ENCODE results near the gene ST6GALNAC5.

ST6GALNAC5 gene

DNA sequence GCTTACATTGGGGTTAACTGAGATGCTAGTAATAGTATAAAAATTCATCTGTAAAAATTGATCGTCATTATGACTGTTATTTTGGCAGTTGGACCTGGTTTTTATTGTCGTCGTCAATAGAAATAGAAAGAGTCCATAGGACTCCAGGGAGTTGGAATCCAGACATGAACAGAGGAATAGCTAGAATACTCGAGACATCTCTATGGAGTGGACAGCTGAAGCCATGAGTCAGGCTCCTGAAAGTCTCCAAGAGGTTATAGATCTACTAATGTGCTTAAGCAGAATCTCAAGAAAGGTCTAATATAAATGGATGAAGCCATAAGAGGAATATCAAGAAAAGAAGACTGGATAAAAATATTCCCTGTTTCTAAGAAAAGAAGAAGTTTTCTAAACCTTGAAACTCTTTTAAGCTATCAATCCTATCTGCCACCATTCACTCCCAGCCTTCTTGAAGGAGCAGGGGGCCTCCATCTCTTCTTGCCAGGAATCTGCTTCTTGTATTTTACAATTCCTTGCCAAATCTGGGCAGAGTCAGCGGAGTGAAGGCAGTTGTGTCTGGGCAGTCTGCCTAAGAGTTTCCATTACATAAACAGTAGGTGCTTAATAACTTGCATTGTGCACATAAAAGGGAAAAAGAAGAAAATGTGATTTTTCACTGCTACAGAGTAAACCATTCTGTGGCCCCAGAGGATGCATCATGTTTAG, 163.3 kb downstream of the ST6GALNAC5 start:
- Histone ChIP-seq H3K27ac (ENCODE audit: insufficient read depth in 1 of 2, low read depth in 1 of 2, low read length in 2 of 2, poor library complexity in 1 of 2, severe bottlenecking in 2 of 2) (no peak overlapping the region), H3K36me3 (ENCODE audit: control insufficient read depth in 4 of 4, insufficient read depth in 4 of 4, low read length in 3 of 4) (no peaks in the 10 kb centered on the region), H3K27me3 (replicated peaks in 2 of 5; ENCODE audit: control insufficient read depth in 4 of 5, insufficient read depth in 5 of 5, low read length in 4 of 5) (no peaks in the 10 kb centered on the region), H3K4me1 (ENCODE audit: control extremely low read depth in 1 of 4, control insufficient read depth in 4 of 4, insufficient read depth in 4 of 4, low read length in 3 of 4) (no peaks in the 10 kb centered on the region), H3K4me3 (ENCODE audit: control insufficient read depth in 1 of 7, extremely low read depth in 1 of 7, insufficient read depth in 4 of 7, low read depth in 2 of 7, low read length in 6 of 7) (no peak overlapping the region), H3K9me3 (ENCODE audit: control extremely low read depth in 1 of 5, control insufficient read depth in 4 of 5, insufficient read depth in 2 of 5, low read depth in 1 of 5, low read length in 4 of 5) (no peaks in the 10 kb centered on the region)
- no peak for DNase-seq
- 98% methylated on average over 5 of the region's 5 CpGs for WGBS (ENCODE audit: insufficient coverage)
- CTCF ChIA-PET = no interaction called here
- POLR2A ChIA-PET = no interaction called here

DNA sequence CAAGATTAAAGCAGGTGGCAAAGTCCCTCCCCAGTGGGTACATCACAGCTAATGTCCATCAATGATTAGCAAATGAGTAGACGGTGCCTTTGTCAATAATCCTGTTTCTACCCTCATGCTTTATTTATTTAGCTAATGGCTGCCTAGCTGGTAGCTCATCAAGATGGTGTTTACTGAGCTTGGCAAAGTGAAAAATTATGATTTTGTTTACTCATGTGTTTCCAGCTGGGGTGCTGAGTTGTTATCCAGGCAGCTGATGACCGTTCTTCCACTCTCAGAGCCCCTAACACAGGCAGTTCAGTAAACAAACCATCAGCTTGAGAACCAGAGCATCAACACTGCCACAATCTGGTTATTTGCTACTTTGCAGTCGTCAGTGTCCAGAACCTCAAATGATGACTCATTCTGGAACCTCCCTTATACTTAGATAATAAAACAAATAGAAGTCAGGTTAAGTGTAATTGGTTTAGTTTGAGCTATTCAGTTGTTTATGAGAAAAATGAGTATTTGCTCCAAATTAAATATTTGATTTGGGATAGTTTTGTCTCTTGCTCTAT, 163.9 kb downstream of the ST6GALNAC5 start:
- 100% methylated on average over 1 of the region's 3 CpGs for WGBS (ENCODE audit: insufficient coverage)
- ChIA-PET CTCF (no interaction called here), POLR2A (no interaction called here)
- no peaks in the 10 kb centered on the region for H3K9me3 ChIP-seq (ENCODE audit: control extremely low read depth in 1 of 5, control insufficient read depth in 4 of 5, insufficient read depth in 2 of 5, low read depth in 1 of 5, low read length in 4 of 5)
- H3K36me3 ChIP-seq (ENCODE audit: control insufficient read depth in 4 of 4, insufficient read depth in 4 of 4, low read length in 3 of 4) = no peaks in the 10 kb centered on the region
- no peaks in the 10 kb centered on the region for H3K27me3 ChIP-seq (replicated peaks in 2 of 5; ENCODE audit: control insufficient read depth in 4 of 5, insufficient read depth in 5 of 5, low read length in 4 of 5)
- H3K4me3 ChIP-seq (ENCODE audit: control insufficient read depth in 1 of 7, extremely low read depth in 1 of 7, insufficient read depth in 4 of 7, low read depth in 2 of 7, low read length in 6 of 7) = no peak overlapping the region
- DNase-seq = no peak
- no peak overlapping the region for H3K27ac ChIP-seq (ENCODE audit: insufficient read depth in 1 of 2, low read depth in 1 of 2, low read length in 2 of 2, poor library complexity in 1 of 2, severe bottlenecking in 2 of 2)
- no peaks in the 10 kb centered on the region for H3K4me1 ChIP-seq (ENCODE audit: control extremely low read depth in 1 of 4, control insufficient read depth in 4 of 4, insufficient read depth in 4 of 4, low read length in 3 of 4)

DNA sequence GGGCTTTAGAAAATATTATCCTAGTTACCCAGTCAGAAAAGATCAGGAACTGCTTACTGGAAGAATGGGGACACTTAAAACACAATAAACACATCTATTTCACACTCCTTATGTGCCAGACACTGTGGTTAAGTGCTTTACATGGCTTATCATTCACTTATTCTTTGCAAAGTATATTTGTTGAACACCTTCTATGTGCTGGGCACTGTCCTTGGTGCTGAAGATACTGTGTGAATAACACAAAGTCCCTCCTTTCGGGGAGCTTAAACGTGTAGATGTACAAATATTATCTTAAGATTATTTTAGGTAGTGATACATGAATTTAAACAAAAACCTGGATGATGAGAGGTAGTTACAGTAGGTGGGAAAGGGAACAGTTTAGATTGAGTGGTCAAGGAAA, 169.3 kb downstream of the ST6GALNAC5 start:
- peak; percentile 4 to 49 (median 45) for DNase-seq
- POLR2A ChIA-PET = no interaction called here
- H3K4me3 ChIP-seq (ENCODE audit: control insufficient read depth in 1 of 7, extremely low read depth in 1 of 7, insufficient read depth in 4 of 7, low read depth in 2 of 7, low read length in 6 of 7) = no peak overlapping the region
- no CpG with 5 or more reads among the region's 2 CpGs for WGBS (ENCODE audit: insufficient coverage)
- H3K27me3 ChIP-seq (replicated peaks in 2 of 5; ENCODE audit: control insufficient read depth in 4 of 5, insufficient read depth in 5 of 5, low read length in 4 of 5) = no peaks in the 10 kb centered on the region
- H3K36me3 ChIP-seq (ENCODE audit: control insufficient read depth in 4 of 4, insufficient read depth in 4 of 4, low read length in 3 of 4) = no peaks in the 10 kb centered on the region
- no peaks in the 10 kb centered on the region for H3K4me1 ChIP-seq (ENCODE audit: control extremely low read depth in 1 of 4, control insufficient read depth in 4 of 4, insufficient read depth in 4 of 4, low read length in 3 of 4)
- CTCF ChIA-PET = no interaction called here
- H3K9me3 ChIP-seq (ENCODE audit: control extremely low read depth in 1 of 5, control insufficient read depth in 4 of 5, insufficient read depth in 2 of 5, low read depth in 1 of 5, low read length in 4 of 5) = peaks cover 0 to 3% (median 0%) of the 10 kb centered on the region in 5 experiments
- no peak overlapping the region for H3K27ac ChIP-seq (ENCODE audit: insufficient read depth in 1 of 2, low read depth in 1 of 2, low read length in 2 of 2, poor library complexity in 1 of 2, severe bottlenecking in 2 of 2)

DNA sequence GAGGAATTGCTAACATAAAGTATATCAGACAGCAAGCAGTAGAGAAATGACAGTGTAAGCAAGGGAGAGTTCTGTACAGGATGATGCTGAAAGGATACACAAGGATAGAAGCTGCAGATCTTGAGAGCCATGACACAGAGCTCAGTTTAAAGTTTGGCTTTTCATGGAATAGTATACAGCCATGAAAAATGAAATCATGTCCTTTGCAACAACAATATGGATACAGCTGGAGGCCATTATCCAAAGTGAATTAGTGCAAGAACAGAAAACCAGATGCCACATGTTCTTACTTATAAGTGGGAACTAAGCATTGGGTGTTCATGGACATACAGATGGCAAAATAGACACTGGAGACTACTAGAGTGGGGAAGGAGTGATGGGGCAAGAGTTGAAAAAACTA, 169.8 kb downstream of the ST6GALNAC5 start:
- no peak overlapping the region for H3K27ac ChIP-seq (ENCODE audit: insufficient read depth in 1 of 2, low read depth in 1 of 2, low read length in 2 of 2, poor library complexity in 1 of 2, severe bottlenecking in 2 of 2)
- ChIA-PET CTCF (no interaction called here), POLR2A (no interaction called here)
- no peaks in the 10 kb centered on the region for H3K36me3 ChIP-seq (ENCODE audit: control insufficient read depth in 4 of 4, insufficient read depth in 4 of 4, low read length in 3 of 4)
- no peaks in the 10 kb centered on the region for H3K27me3 ChIP-seq (replicated peaks in 2 of 5; ENCODE audit: control insufficient read depth in 4 of 5, insufficient read depth in 5 of 5, low read length in 4 of 5)
- no peaks in the 10 kb centered on the region for H3K4me1 ChIP-seq (ENCODE audit: control extremely low read depth in 1 of 4, control insufficient read depth in 4 of 4, insufficient read depth in 4 of 4, low read length in 3 of 4)
- H3K4me3 ChIP-seq (ENCODE audit: control insufficient read depth in 1 of 7, extremely low read depth in 1 of 7, insufficient read depth in 4 of 7, low read depth in 2 of 7, low read length in 6 of 7) = no peak overlapping the region
- no peak for DNase-seq
- H3K9me3 ChIP-seq (ENCODE audit: control extremely low read depth in 1 of 5, control insufficient read depth in 4 of 5, insufficient read depth in 2 of 5, low read depth in 1 of 5, low read length in 4 of 5) = peaks cover 0 to 3% (median 0%) of the 10 kb centered on the region in 5 experiments

DNA sequence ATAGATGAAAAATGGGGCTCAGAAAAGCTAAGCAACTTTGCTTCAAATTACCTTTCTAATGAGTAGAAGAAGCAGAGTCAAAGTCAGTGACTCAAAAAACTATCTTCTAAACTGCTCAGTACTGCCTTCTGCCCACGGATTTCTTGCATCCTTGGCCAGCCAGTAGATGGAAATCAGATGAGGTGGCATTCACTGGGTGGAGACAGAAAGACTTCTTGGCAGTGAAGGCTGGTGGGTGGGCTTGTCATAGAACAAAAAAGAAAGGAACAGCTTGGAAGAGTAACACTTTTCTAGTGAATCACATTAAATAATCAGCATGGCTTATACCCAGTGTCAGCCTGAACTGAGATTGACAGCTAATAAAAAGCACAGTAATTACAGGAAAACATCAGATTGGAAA, 170.7 kb downstream of the ST6GALNAC5 start:
- peaks cover 0 to 3% (median 0%) of the 10 kb centered on the region in 5 experiments for H3K9me3 ChIP-seq (ENCODE audit: control extremely low read depth in 1 of 5, control insufficient read depth in 4 of 5, insufficient read depth in 2 of 5, low read depth in 1 of 5, low read length in 4 of 5)
- no peak overlapping the region for H3K4me3 ChIP-seq (ENCODE audit: control insufficient read depth in 1 of 7, extremely low read depth in 1 of 7, insufficient read depth in 4 of 7, low read depth in 2 of 7, low read length in 6 of 7)
- no peaks in the 10 kb centered on the region for H3K4me1 ChIP-seq (ENCODE audit: control extremely low read depth in 1 of 4, control insufficient read depth in 4 of 4, insufficient read depth in 4 of 4, low read length in 3 of 4)
- H3K36me3 ChIP-seq (ENCODE audit: control insufficient read depth in 4 of 4, insufficient read depth in 4 of 4, low read length in 3 of 4) = no peaks in the 10 kb centered on the region
- 90% methylated on average over 1 of the region's 1 CpG for WGBS (ENCODE audit: insufficient coverage)
- no peak for DNase-seq
- no peak overlapping the region for H3K27ac ChIP-seq (ENCODE audit: insufficient read depth in 1 of 2, low read depth in 1 of 2, low read length in 2 of 2, poor library complexity in 1 of 2, severe bottlenecking in 2 of 2)
- ChIA-PET CTCF (no interaction called here), POLR2A (no interaction called here)
- no peaks in the 10 kb centered on the region for H3K27me3 ChIP-seq (replicated peaks in 2 of 5; ENCODE audit: control insufficient read depth in 4 of 5, insufficient read depth in 5 of 5, low read length in 4 of 5)

DNA sequence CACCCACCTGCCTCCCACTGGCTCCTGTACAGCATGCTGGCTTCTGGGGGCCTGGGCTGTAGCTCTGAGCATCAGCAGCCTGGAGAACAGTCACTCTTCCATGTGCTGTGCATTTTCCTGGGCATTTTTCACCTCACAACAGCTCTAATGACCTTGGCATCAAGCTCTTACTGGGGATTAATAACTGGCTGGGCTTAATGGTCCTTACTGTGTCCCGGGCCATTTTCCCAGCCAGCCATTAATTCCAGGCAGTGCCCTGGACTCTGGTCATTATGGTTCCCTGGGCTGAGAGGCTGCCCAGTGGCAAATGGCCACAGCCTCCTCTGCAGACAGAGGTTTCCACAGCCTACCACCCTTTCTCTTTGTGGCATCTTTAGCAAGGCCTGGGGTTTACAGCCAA, 171.8 kb downstream of the ST6GALNAC5 start:
- Histone ChIP-seq H3K9me3 (ENCODE audit: control extremely low read depth in 1 of 5, control insufficient read depth in 4 of 5, insufficient read depth in 2 of 5, low read depth in 1 of 5, low read length in 4 of 5) (peaks cover 0 to 3% (median 0%) of the 10 kb centered on the region in 5 experiments), H3K36me3 (ENCODE audit: control insufficient read depth in 4 of 4, insufficient read depth in 4 of 4, low read length in 3 of 4) (no peaks in the 10 kb centered on the region), H3K4me3 (ENCODE audit: control insufficient read depth in 1 of 7, extremely low read depth in 1 of 7, insufficient read depth in 4 of 7, low read depth in 2 of 7, low read length in 6 of 7) (no peak overlapping the region), H3K27ac (ENCODE audit: insufficient read depth in 1 of 2, low read depth in 1 of 2, low read length in 2 of 2, poor library complexity in 1 of 2, severe bottlenecking in 2 of 2) (no peak overlapping the region), H3K27me3 (replicated peaks in 2 of 5; ENCODE audit: control insufficient read depth in 4 of 5, insufficient read depth in 5 of 5, low read length in 4 of 5) (no peaks in the 10 kb centered on the region), H3K4me1 (ENCODE audit: control extremely low read depth in 1 of 4, control insufficient read depth in 4 of 4, insufficient read depth in 4 of 4, low read length in 3 of 4) (no peaks in the 10 kb centered on the region)
- ChIA-PET CTCF (no interaction called here), POLR2A (no interaction called here)
- 90% methylated on average over 1 of the region's 1 CpG for WGBS (ENCODE audit: insufficient coverage)
- no peak for DNase-seq

DNA sequence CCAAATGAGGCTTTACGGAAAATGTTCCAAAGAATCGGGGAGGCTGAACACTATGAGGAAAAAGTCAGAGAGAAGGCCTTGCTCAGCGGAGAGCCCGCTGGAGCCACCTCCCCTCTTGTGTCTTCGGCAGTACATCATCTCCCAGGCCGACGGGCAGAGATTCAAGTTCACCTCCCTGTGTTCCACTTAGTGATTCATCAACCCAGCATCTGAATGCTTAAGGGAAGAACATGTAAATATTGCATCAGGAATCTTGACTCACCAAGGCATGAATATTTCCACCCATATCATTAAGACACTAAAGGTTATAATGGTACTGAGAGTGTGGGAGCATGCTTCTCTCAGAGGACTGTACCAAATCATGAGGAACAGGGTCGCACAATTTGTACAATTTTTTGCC, 172.5 kb downstream of the ST6GALNAC5 start:
- H3K27me3 ChIP-seq (replicated peaks in 2 of 5; ENCODE audit: control insufficient read depth in 4 of 5, insufficient read depth in 5 of 5, low read length in 4 of 5) = no peaks in the 10 kb centered on the region
- H3K4me3 ChIP-seq (ENCODE audit: control insufficient read depth in 1 of 7, extremely low read depth in 1 of 7, insufficient read depth in 4 of 7, low read depth in 2 of 7, low read length in 6 of 7) = no peak overlapping the region
- POLR2A ChIA-PET = no interaction called here
- DNase-seq = no peak
- H3K36me3 ChIP-seq (ENCODE audit: control insufficient read depth in 4 of 4, insufficient read depth in 4 of 4, low read length in 3 of 4) = no peaks in the 10 kb centered on the region
- H3K27ac ChIP-seq (ENCODE audit: insufficient read depth in 1 of 2, low read depth in 1 of 2, low read length in 2 of 2, poor library complexity in 1 of 2, severe bottlenecking in 2 of 2) = no peak overlapping the region
- 94% methylated on average over 6 of the region's 8 CpGs for WGBS (ENCODE audit: insufficient coverage)
- H3K9me3 ChIP-seq (ENCODE audit: control extremely low read depth in 1 of 5, control insufficient read depth in 4 of 5, insufficient read depth in 2 of 5, low read depth in 1 of 5, low read length in 4 of 5) = peaks cover 0 to 3% (median 0%) of the 10 kb centered on the region in 5 experiments
- H3K4me1 ChIP-seq (ENCODE audit: control extremely low read depth in 1 of 4, control insufficient read depth in 4 of 4, insufficient read depth in 4 of 4, low read length in 3 of 4) = no peaks in the 10 kb centered on the region
- CTCF ChIA-PET = no interaction called here

Measured in common myeloid progenitor, CD34-positive (primary cell).